H1 (cell line): ENCODE data around the gene PCDHGA1. TPM values are rescaled to one million over a fixed set of nuclear protein-coding genes. Genes with fewer than 3 reads are reported as not detected.
A peak's percentile ranks its signal among the peaks of the same experiment; 100 is the strongest.

Source experiments
- CTCF ChIA-PET: fragments of 300-600 bp; sonication (Branson Sonifier 250); formaldehyde crosslinking; loops from one replicate; lab custom pipeline; 2021; ENCODE audit not compliant: partially characterized antibody; lab: Charles Lee
- POLR2A ChIA-PET: fragments of 300-600 bp; sonication (Branson Sonifier 250); formaldehyde crosslinking; loops from one replicate; lab custom pipeline; 2021; ENCODE audit warnings: inconsistent platforms; ENCODE audit not compliant: partially characterized antibody; lab: Charles Lee
- DNase-seq, 2 experiments: peaks; one replicate each; pipeline versions ENCODE4 v3.0.0 to v3.0.0-alpha.2; 2010 to 2022; ENCODE audit warnings: low spot score in 2 of 2, low read depth in 1 of 2, mixed read lengths in 1 of 2
- FAIRE-seq: peaks from 2 replicates; lab custom pipeline; 2011; peaks lifted over from hg19 to GRCh38; lab: Jason Lieb, UNC
- H2AFZ ChIP-seq: 2 replicates; pipeline ENCODE4 v1.8.1; 2012; ENCODE audit warnings: low read length, inconsistent platforms
- H2AK5ac ChIP-seq: 2 replicates; pipeline ENCODE4 v1.6.1; 2013; ENCODE audit warnings: low read depth, low read length
- H2BK120ac ChIP-seq: replicated peaks from 2 replicates; pipeline ENCODE3; 2013; ENCODE audit warnings: low read depth, low read length, inconsistent platforms
- H2BK12ac ChIP-seq: 2 replicates; pipeline ENCODE4 v1.6.1; 2013; ENCODE audit warnings: low read depth, low read length
- H2BK15ac ChIP-seq: 2 replicates; pipeline ENCODE4 v1.6.1; 2013; ENCODE audit warnings: low read length
- H2BK20ac ChIP-seq: 2 replicates; pipeline ENCODE4 v1.6.1; 2013; ENCODE audit warnings: low read length
- H2BK5ac ChIP-seq: 2 replicates; pipeline ENCODE4 v1.6.1; 2013; ENCODE audit warnings: low read depth, low read length
- H3K14ac ChIP-seq: 2 replicates; pipeline ENCODE4 v1.6.1; 2013; ENCODE audit warnings: inconsistent platforms; ENCODE audit not compliant: insufficient read length
- H3K18ac ChIP-seq: 2 replicates; pipeline ENCODE4 v1.6.1; 2013; ENCODE audit warnings: low read length; ENCODE audit errors: extremely low read depth
- H3K23ac ChIP-seq: 2 replicates; pipeline ENCODE4 v1.6.1; 2013; ENCODE audit warnings: inconsistent platforms; ENCODE audit not compliant: insufficient read length
- H3K23me2 ChIP-seq: 2 replicates; pipeline ENCODE4 v1.6.1; 2013; ENCODE audit warnings: low read depth, low read length
- H3K27ac ChIP-seq: 2 replicates; pipeline ENCODE4 v1.6.1; 2011; ENCODE audit warnings: low read depth, low read length, inconsistent platforms
- H3K27me3 ChIP-seq, 4 experiments: replicated peaks in 1 of 4; 1 replicate in 1 of 4; 2 replicates in 3 of 4; pipeline versions ENCODE4 v1.6.1 to v1.8.1; 2011 to 2013; ENCODE audit warnings: low read length in 3 of 4, mild to moderate bottlenecking in 3 of 4, inconsistent platforms in 2 of 4, mixed read lengths in 2 of 4, moderate library complexity in 1 of 4; ENCODE audit not compliant: control insufficient read depth in 3 of 4, insufficient read depth in 3 of 4; ENCODE audit errors: extremely low read depth in 1 of 4
- H3K36me3 ChIP-seq, 4 experiments: 2 replicates each; pipeline versions ENCODE4 v1.6.1 to v1.8.1; 2011 to 2013; ENCODE audit warnings: mild to moderate bottlenecking in 4 of 4, low read length in 3 of 4, moderate library complexity in 2 of 4, control low read depth in 1 of 4, inconsistent platforms in 1 of 4; ENCODE audit not compliant: insufficient read depth in 4 of 4, control insufficient read depth in 2 of 4
- H3K4ac ChIP-seq: replicated peaks from 2 replicates; pipeline ENCODE3; 2013; ENCODE audit warnings: low read length, low read depth, mixed read lengths, inconsistent platforms; ENCODE audit not compliant: insufficient read length
- H3K4me1 ChIP-seq, 4 experiments: replicated peaks in 1 of 4; 1 replicate in 1 of 4; 2 replicates in 3 of 4; pipeline versions ENCODE4 v1.6.1 to v1.8.1; 2011 to 2013; ENCODE audit warnings: low read length in 3 of 4, inconsistent platforms in 2 of 4, mixed read lengths in 1 of 4; ENCODE audit not compliant: insufficient read depth in 4 of 4, control insufficient read depth in 3 of 4
- H3K4me2 ChIP-seq, 2 experiments: 2 replicates each; pipeline versions ENCODE4 v1.6.1 to v1.8.1; 2011 to 2013; ENCODE audit warnings: low read depth in 2 of 2, low read length in 2 of 2, control low read depth in 1 of 2, inconsistent platforms in 1 of 2, mild to moderate bottlenecking in 1 of 2; ENCODE audit not compliant: insufficient read depth in 1 of 2
- H3K4me3 ChIP-seq, 4 experiments: fragments of 200-600, 300-600 bp in 1 of 4; sonication (generic), shearing (Covaris generic), sonication (Bioruptor Twin) in 1 of 4; 2 replicates each; pipeline versions ENCODE4 v1.5.1 to v1.8.1; 2011 to 2016; ENCODE audit warnings: low read length in 4 of 4, low read depth in 3 of 4, control low read depth in 2 of 4, inconsistent platforms in 2 of 4, mild to moderate bottlenecking in 2 of 4, mixed read lengths in 1 of 4, moderate library complexity in 1 of 4; ENCODE audit not compliant: insufficient read depth in 2 of 4; ENCODE audit errors: extremely low read depth in 1 of 4
- H3K56ac ChIP-seq: replicated peaks from 2 replicates; pipeline ENCODE3; 2013; ENCODE audit warnings: low read depth, mild to moderate bottlenecking, mixed read lengths, low read length, inconsistent platforms; ENCODE audit not compliant: insufficient read length
- H3K79me1 ChIP-seq: 2 replicates; pipeline ENCODE4 v1.6.1; 2013; ENCODE audit warnings: low read depth, low read length, control low read depth
- H3K79me2 ChIP-seq, 2 experiments: 2 replicates each; pipeline versions ENCODE4 v1.6.1 to v1.8.1; 2012 to 2013; ENCODE audit warnings: low read length in 2 of 2, mild to moderate bottlenecking in 2 of 2, inconsistent platforms in 1 of 2; ENCODE audit not compliant: insufficient read depth in 2 of 2, control insufficient read depth in 1 of 2
- H3K9ac ChIP-seq, 4 experiments: replicated peaks in 1 of 4; 1 replicate in 1 of 4; 2 replicates in 3 of 4; pipeline versions ENCODE4 v1.6.1 to v1.8.1; 2011 to 2013; ENCODE audit warnings: low read depth in 3 of 4, low read length in 3 of 4, control low read depth in 2 of 4, mild to moderate bottlenecking in 2 of 4, moderate library complexity in 2 of 4, inconsistent platforms in 1 of 4; ENCODE audit errors: extremely low read depth in 1 of 4
- H3K9me3 ChIP-seq, 2 experiments: 2 replicates each; pipeline versions ENCODE4 v1.6.1 to v1.8.1; 2012 to 2013; ENCODE audit warnings: mild to moderate bottlenecking in 2 of 2, moderate library complexity in 2 of 2, control low read depth in 1 of 2, inconsistent platforms in 1 of 2, low read depth in 1 of 2, low read length in 1 of 2, mixed read lengths in 1 of 2; ENCODE audit not compliant: insufficient read depth in 2 of 2
- H4K20me1 ChIP-seq, 2 experiments: replicated peaks in 1 of 2; 2 replicates each; pipeline versions ENCODE3 to v1.8.1; 2011 to 2013; ENCODE audit warnings: inconsistent platforms in 2 of 2, low read length in 2 of 2, mild to moderate bottlenecking in 1 of 2; ENCODE audit not compliant: insufficient read depth in 2 of 2, control insufficient read depth in 1 of 2
- H4K5ac ChIP-seq: 2 replicates; pipeline ENCODE4 v1.6.1; 2013; ENCODE audit warnings: low read length, low read depth, mixed read lengths, inconsistent platforms; ENCODE audit not compliant: insufficient read length
- H4K8ac ChIP-seq: 2 replicates; pipeline ENCODE4 v1.8.0; 2013; ENCODE audit warnings: mild to moderate bottlenecking, moderate library complexity, low read length, inconsistent platforms; ENCODE audit not compliant: insufficient read depth; ENCODE audit errors: extremely low read depth
- H4K91ac ChIP-seq: replicated peaks from 2 replicates; pipeline ENCODE3; 2013; ENCODE audit warnings: low read length, mixed read lengths, inconsistent platforms; ENCODE audit not compliant: insufficient read length
- CBX5 ChIP-seq: fragments of 300-800, 300-1000 bp; sonication (generic); IDR thresholded peaks from 2 replicates; pipeline ENCODE4 v1.7.1; 2016; ENCODE audit warnings: antibody characterized with exemption, low read length, low read depth
- SAP30 ChIP-seq: fragments of 300-600 bp; sonication (generic); IDR thresholded peaks from 2 replicates; pipeline ENCODE4 v1.7.1; 2012; ENCODE audit warnings: low read length, moderate library complexity, mild to moderate bottlenecking, inconsistent platforms; ENCODE audit not compliant: insufficient read depth, insufficient replicate concordance
- WGBS, 2 experiments: shearing (Covaris generic) in 1 of 2; methylation state at CpG; one replicate each; pipeline versions ENCODE4 v1.1.6 to v1.1.7; 2013 to 2015; ENCODE audit warnings: low lambda C conversion rate in 2 of 2, mixed read lengths in 2 of 2, inconsistent platforms in 1 of 2, low coverage in 1 of 2, missing lambda C conversion rate in 1 of 2; ENCODE audit not compliant: insufficient replicate concordance in 2 of 2, insufficient coverage in 1 of 2, insufficient read length in 1 of 2; ENCODE audit errors: extremely low coverage in 1 of 2, missing lambda C conversion rate in 1 of 2; 5-methylcytosine and 5-hydroxymethylcytosine counted together
- polyA plus RNA-seq, 7 experiments: library from polyadenylated mRNA; depleted of rRNA in 3 of 7; stranded (reverse) in 5 of 7; unstranded in 2 of 7; fragments of >200 nt in 5 of 7; fragments of 200-250 nt in 2 of 7; gene quantifications; 1 replicate in 5 of 7; 2 replicates in 1 of 7; 4 replicates in 1 of 7; pipeline versions ENCODE4 v1.2.1 to v1.2.3, GENCODE V29; 2011 to 2013; ENCODE audit warnings: missing spikeins in 2 of 7, mixed read lengths in 2 of 7
- total RNA-seq: library from RNA; stranded (reverse); fragmentation: NEBNext Ultra II Directional; extraction: Animal tissue kit (Norgen Biotek cat#: 25700); gene quantifications from 2 replicates; pipeline ENCODE4 v1.2.1, GENCODE V29; 2021

The PCDHGA1 gene
- total and polyA plus RNA-seq, 2 of the 8 experiments (the other 6 are each of a cell fraction or from before 2014, with no cell fraction given), result 0.57 to 0.89 TPM

- Histone ChIP-seq H2BK120ac (no peak overlapping the region), H3K4me2 (no peak overlapping the region), H3K4me3 (no peak overlapping the region), H3K23ac (no peak overlapping the region), H3K79me2 (no peaks in the 10 kb centered on the region), H4K5ac (no peak overlapping the region), H3K79me1 (no peaks in the 10 kb centered on the region), H3K18ac (no peak overlapping the region), H3K23me2 (no peaks in the 10 kb centered on the region), H2BK5ac (no peak overlapping the region), H2AFZ (no peak overlapping the region), H3K4me1 (no peaks in the 10 kb centered on the region), H3K56ac (no peak overlapping the region), H2BK15ac (no peak overlapping the region), H4K91ac (no peak overlapping the region), H2BK20ac (no peak overlapping the region), H3K4ac (no peak overlapping the region), H4K20me1 (peaks cover 0 to 1% of the 10 kb centered on the region in 2 experiments), H3K27me3 (no peaks in the 10 kb centered on the region), H2AK5ac (no peak overlapping the region), H2BK12ac (no peak overlapping the region), H3K27ac (no peak overlapping the region), H4K8ac (no peak overlapping the region), H3K9me3 (peaks cover 6 to 7% of the 10 kb centered on the region in 2 experiments; a peak in 3 of 4 replicates), H3K9ac (no peak overlapping the region), H3K14ac (no peak overlapping the region), H3K36me3 (peaks cover 0 to 9% (median 0%) of the 10 kb centered on the region in 4 experiments; a peak in 2 of 8 replicates)
- ChIA-PET CTCF (interaction anchor here (0.6 to 3.8 kb wide), 9 partner anchors 9 to 465 kb away, joined by 3 to 21 read pairs (median 3); partner anchors contain the start of genes PCDHGA2 and PCDHGB1), POLR2A (interaction anchor here (0.6 to 0.9 kb wide), 2 partner anchors 10 to 13 kb away, joined by 3 read pairs; no protein-coding TSS in a partner anchor)
- DNase-seq, result no peak
- 92% methylated on average over 5 of the region's 5 CpGs; no CpG with 5 or more reads in 1 of the 2 experiments for WGBS, 2 experiments
- no peak for FAIRE-seq
- TF ChIP-seq SAP30 (no peak), CBX5 (0 out of 2 replicates have a peak, but pooled peaks have one; percentile 71)
Observed at GRCh38 chr5:141547921-141548320, 217.6 kb downstream of the PCDHGA1 start.
